ENCODE measurements around the gene RING1.
A peak's percentile ranks its signal among the peaks of the same experiment; 100 is the strongest.

Gene RING1

GRCh38 chr6:33181141-33181540, 27.2 kb upstream of the RING1 start:
- H3K4me1 Mint-ChIP-seq (ENCODE audit: low read depth) = peaks cover 15% of the 10 kb centered on the region
- no peaks in the 10 kb centered on the region for H3K27me3 Mint-ChIP-seq (ENCODE audit: low read depth)
- peaks cover 19% of the 10 kb centered on the region for H3K9me3 Mint-ChIP-seq
- H3K36me3 Mint-ChIP-seq (ENCODE audit: low read depth) = peaks cover 13% of the 10 kb centered on the region
- no peak overlapping the region for H3K4me3 Mint-ChIP-seq
- H3K27ac Mint-ChIP-seq = no peak overlapping the region

- Mint-ChIP-seq H3K4me1 (ENCODE audit: low read depth) (peaks cover 15% of the 10 kb centered on the region), H3K27me3 (ENCODE audit: low read depth) (peaks cover 16% of the 10 kb centered on the region), H3K27ac (peak overlapping the region; percentile 88), H3K9me3 (peaks cover 19% of the 10 kb centered on the region), H3K4me3 (peak overlapping the region; percentile 18), H3K36me3 (ENCODE audit: low read depth) (peaks cover 13% of the 10 kb centered on the region)
Observed at GRCh38 chr6:33183071-33183683, 25.1 kb upstream of the RING1 start.

- Mint-ChIP-seq H3K27ac (peak overlapping the region; percentile 15), H3K36me3 (ENCODE audit: low read depth) (peaks cover 13% of the 10 kb centered on the region), H3K4me3 (no peak overlapping the region), H3K27me3 (ENCODE audit: low read depth) (peaks cover 31% of the 10 kb centered on the region), H3K4me1 (ENCODE audit: low read depth) (peaks cover 15% of the 10 kb centered on the region), H3K9me3 (peaks cover 19% of the 10 kb centered on the region)
Observed at GRCh38 chr6:33185190-33185589, 23.1 kb upstream of the RING1 start.

- Mint-ChIP-seq H3K4me3 (no peak overlapping the region), H3K27ac (no peak overlapping the region)
Observed at GRCh38 chr6:33185654-33186187, 22.6 kb upstream of the RING1 start.

GRCh38 chr6:33187809-33188208, 20.5 kb upstream of the RING1 start:
- H3K36me3 Mint-ChIP-seq (ENCODE audit: low read depth) = peaks cover 12% of the 10 kb centered on the region
- peaks cover 53% of the 10 kb centered on the region for H3K27me3 Mint-ChIP-seq (ENCODE audit: low read depth)
- no peak overlapping the region for H3K27ac Mint-ChIP-seq
- H3K9me3 Mint-ChIP-seq = peaks cover 16% of the 10 kb centered on the region
- peaks cover 17% of the 10 kb centered on the region for H3K4me1 Mint-ChIP-seq (ENCODE audit: low read depth)
- H3K4me3 Mint-ChIP-seq = no peak overlapping the region

More at GRCh38 chr6:33185654-33186187, 22.6 kb upstream of the RING1 start:
- Mint-ChIP-seq H3K36me3 (ENCODE audit: low read depth) (peaks cover 13% of the 10 kb centered on the region), H3K9me3 (peaks cover 19% of the 10 kb centered on the region), H3K4me1 (ENCODE audit: low read depth) (peaks cover 15% of the 10 kb centered on the region), H3K27me3 (ENCODE audit: low read depth) (peaks cover 35% of the 10 kb centered on the region)

GRCh38 chr6:33189164-33189563, 19.1 kb upstream of the RING1 start:
- H3K9me3 Mint-ChIP-seq = peaks cover 5% of the 10 kb centered on the region
- no peak overlapping the region for H3K4me3 Mint-ChIP-seq
- peaks cover 8% of the 10 kb centered on the region for H3K36me3 Mint-ChIP-seq (ENCODE audit: low read depth)
- H3K27ac Mint-ChIP-seq = no peak overlapping the region
- peaks cover 63% of the 10 kb centered on the region for H3K27me3 Mint-ChIP-seq (ENCODE audit: low read depth)
- H3K4me1 Mint-ChIP-seq (ENCODE audit: low read depth) = peaks cover 10% of the 10 kb centered on the region

GRCh38 chr6:33189625-33190448, 18.5 kb upstream of the RING1 start:
- peaks cover 63% of the 10 kb centered on the region for H3K27me3 Mint-ChIP-seq (ENCODE audit: low read depth)
- H3K4me1 Mint-ChIP-seq (ENCODE audit: low read depth) = peaks cover 10% of the 10 kb centered on the region
- no peak overlapping the region for H3K4me3 Mint-ChIP-seq
- H3K36me3 Mint-ChIP-seq (ENCODE audit: low read depth) = peaks cover 14% of the 10 kb centered on the region
- no peak overlapping the region for H3K27ac Mint-ChIP-seq
- H3K9me3 Mint-ChIP-seq = no peaks in the 10 kb centered on the region

- peaks cover 10% of the 10 kb centered on the region for H3K4me1 Mint-ChIP-seq (ENCODE audit: low read depth)
- peaks cover 63% of the 10 kb centered on the region for H3K27me3 Mint-ChIP-seq (ENCODE audit: low read depth)
- no peak overlapping the region for H3K27ac Mint-ChIP-seq
- H3K4me3 Mint-ChIP-seq = no peak overlapping the region
- H3K36me3 Mint-ChIP-seq (ENCODE audit: low read depth) = peaks cover 21% of the 10 kb centered on the region
- H3K9me3 Mint-ChIP-seq = no peaks in the 10 kb centered on the region
Observed at GRCh38 chr6:33190504-33191107, 17.7 kb upstream of the RING1 start.

GRCh38 chr6:33191383-33192104, 16.8 kb upstream of the RING1 start:
- H3K4me1 Mint-ChIP-seq (ENCODE audit: low read depth) = peaks cover 12% of the 10 kb centered on the region
- H3K9me3 Mint-ChIP-seq = no peaks in the 10 kb centered on the region
- H3K36me3 Mint-ChIP-seq (ENCODE audit: low read depth) = peaks cover 31% of the 10 kb centered on the region
- no peak overlapping the region for H3K27ac Mint-ChIP-seq
- peaks cover 62% of the 10 kb centered on the region for H3K27me3 Mint-ChIP-seq (ENCODE audit: low read depth)
- H3K4me3 Mint-ChIP-seq = no peak overlapping the region

- H3K27me3 Mint-ChIP-seq (ENCODE audit: low read depth) = peaks cover 56% of the 10 kb centered on the region
- H3K36me3 Mint-ChIP-seq (ENCODE audit: low read depth) = peaks cover 33% of the 10 kb centered on the region
- H3K27ac Mint-ChIP-seq = no peak within 1 kb of the TSS
- no peaks in the 10 kb centered on the region for H3K9me3 Mint-ChIP-seq
- H3K4me1 Mint-ChIP-seq (ENCODE audit: low read depth) = peaks cover 16% of the 10 kb centered on the region
- no peak within 1 kb of the TSS for H3K4me3 Mint-ChIP-seq
Observed at GRCh38 chr6:33192105-33192646, 16.1 kb upstream of the RING1 start, which contains the start of gene COL11A2. COL11A2 (minus strand) TSS chr6:33192467; CDS start chr6:33192240, 227 bp downstream.

GRCh38 chr6:33192671-33193602, 15.4 kb upstream of the RING1 start:
- peaks cover 23% of the 10 kb centered on the region for H3K4me1 Mint-ChIP-seq (ENCODE audit: low read depth)
- H3K4me3 Mint-ChIP-seq = no peak overlapping the region
- H3K27ac Mint-ChIP-seq = no peak overlapping the region
- H3K36me3 Mint-ChIP-seq (ENCODE audit: low read depth) = peaks cover 37% of the 10 kb centered on the region
- H3K9me3 Mint-ChIP-seq = no peaks in the 10 kb centered on the region
- H3K27me3 Mint-ChIP-seq (ENCODE audit: low read depth) = peaks cover 49% of the 10 kb centered on the region

- Mint-ChIP-seq H3K4me1 (ENCODE audit: low read depth) (peaks cover 30% of the 10 kb centered on the region), H3K27ac (no peak overlapping the region), H3K36me3 (ENCODE audit: low read depth) (peaks cover 37% of the 10 kb centered on the region), H3K4me3 (no peak overlapping the region), H3K27me3 (ENCODE audit: low read depth) (peaks cover 42% of the 10 kb centered on the region), H3K9me3 (no peaks in the 10 kb centered on the region)
Observed at GRCh38 chr6:33193619-33194018, 14.7 kb upstream of the RING1 start.

- no peaks in the 10 kb centered on the region for H3K9me3 Mint-ChIP-seq
- peaks cover 35% of the 10 kb centered on the region for H3K4me1 Mint-ChIP-seq (ENCODE audit: low read depth)
- H3K27ac Mint-ChIP-seq = no peak overlapping the region
- peaks cover 37% of the 10 kb centered on the region for H3K27me3 Mint-ChIP-seq (ENCODE audit: low read depth)
- peaks cover 40% of the 10 kb centered on the region for H3K36me3 Mint-ChIP-seq (ENCODE audit: low read depth)
- H3K4me3 Mint-ChIP-seq = no peak overlapping the region
Observed at GRCh38 chr6:33194431-33194979, 13.8 kb upstream of the RING1 start.
